ENCODE results near the gene POLR2F. TPM values are rescaled to one million over a fixed set of nuclear protein-coding genes. Genes with fewer than 3 reads are reported as not detected.

POLR2F gene
- total RNA-seq, 1 experiment from 2014 or later, result 138 TPM

GRCh38 chr22:37979782-37980181 is 26.3 kb downstream of the POLR2F start (continued):
- no peak for TF ChIP-seq FOXP1 (CRISPR knock-in tag; IDR thresholded peaks at IDR 0.05; ENCODE audit: borderline replicate concordance)

- TF ChIP-seq MXD4 (CRISPR knock-in tag; IDR thresholded peaks at IDR 0.05; ENCODE audit: borderline replicate concordance) (no peak), HMGXB4 (CRISPR knock-in tag; IDR thresholded peaks at IDR 0.05) (no peak), NFE2L1 (CRISPR knock-in tag; IDR thresholded peaks at IDR 0.05) (no peak), IRF2 (CRISPR knock-in tag; IDR thresholded peaks at IDR 0.05; ENCODE audit: borderline replicate concordance, low read depth) (no peak), EMX1 (CRISPR knock-in tag; IDR thresholded peaks at IDR 0.05) (no peak), JUN (CRISPR knock-in tag; IDR thresholded peaks at IDR 0.05) (no peak), FOXP4 (CRISPR knock-in tag; IDR thresholded peaks at IDR 0.05) (no peak), OVOL2 (CRISPR knock-in tag; IDR thresholded peaks at IDR 0.05; ENCODE audit: borderline replicate concordance) (no peak), FOXK1 (CRISPR knock-in tag; IDR thresholded peaks at IDR 0.05) (no peak), ERG (CRISPR knock-in tag; IDR thresholded peaks at IDR 0.05) (no peak), TEAD1 (CRISPR knock-in tag; IDR thresholded peaks at IDR 0.05) (no peak), ZNF232 (CRISPR knock-in tag; IDR thresholded peaks at IDR 0.05) (no peak)
- TF ChIP-seq, protein P1, sequence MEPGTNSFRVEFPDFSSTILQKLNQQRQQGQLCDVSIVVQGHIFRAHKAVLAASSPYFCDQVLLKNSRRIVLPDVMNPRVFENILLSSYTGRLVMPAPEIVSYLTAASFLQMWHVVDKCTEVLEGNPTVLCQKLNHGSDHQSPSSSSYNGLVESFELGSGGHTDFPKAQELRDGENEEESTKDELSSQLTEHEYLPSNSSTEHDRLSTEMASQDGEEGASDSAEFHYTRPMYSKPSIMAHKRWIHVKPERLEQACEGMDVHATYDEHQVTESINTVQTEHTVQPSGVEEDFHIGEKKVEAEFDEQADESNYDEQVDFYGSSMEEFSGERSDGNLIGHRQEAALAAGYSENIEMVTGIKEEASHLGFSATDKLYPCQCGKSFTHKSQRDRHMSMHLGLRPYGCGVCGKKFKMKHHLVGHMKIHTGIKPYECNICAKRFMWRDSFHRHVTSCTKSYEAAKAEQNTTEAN (CRISPR knock-in tag; IDR thresholded peaks at IDR 0.05), result no peak
- TF ChIP-seq, protein P2, sequence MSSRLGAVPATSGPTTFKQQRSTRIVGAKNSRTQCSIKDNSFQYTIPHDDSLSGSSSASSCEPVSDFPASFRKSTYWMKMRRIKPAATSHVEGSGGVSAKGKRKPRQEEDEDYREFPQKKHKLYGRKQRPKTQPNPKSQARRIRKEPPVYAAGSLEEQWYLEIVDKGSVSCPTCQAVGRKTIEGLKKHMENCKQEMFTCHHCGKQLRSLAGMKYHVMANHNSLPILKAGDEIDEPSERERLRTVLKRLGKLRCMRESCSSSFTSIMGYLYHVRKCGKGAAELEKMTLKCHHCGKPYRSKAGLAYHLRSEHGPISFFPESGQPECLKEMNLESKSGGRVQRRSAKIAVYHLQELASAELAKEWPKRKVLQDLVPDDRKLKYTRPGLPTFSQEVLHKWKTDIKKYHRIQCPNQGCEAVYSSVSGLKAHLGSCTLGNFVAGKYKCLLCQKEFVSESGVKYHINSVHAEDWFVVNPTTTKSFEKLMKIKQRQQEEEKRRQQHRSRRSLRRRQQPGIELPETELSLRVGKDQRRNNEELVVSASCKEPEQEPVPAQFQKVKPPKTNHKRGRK (CRISPR knock-in tag; IDR thresholded peaks at IDR 0.05; ENCODE audit: borderline replicate concordance), result no peak
- TF ChIP-seq, protein P3, sequence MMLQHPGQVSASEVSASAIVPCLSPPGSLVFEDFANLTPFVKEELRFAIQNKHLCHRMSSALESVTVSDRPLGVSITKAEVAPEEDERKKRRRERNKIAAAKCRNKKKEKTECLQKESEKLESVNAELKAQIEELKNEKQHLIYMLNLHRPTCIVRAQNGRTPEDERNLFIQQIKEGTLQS (CRISPR knock-in tag; conservative IDR thresholded peaks at IDR 0.05), result no peak
- TF ChIP-seq, protein P4, sequence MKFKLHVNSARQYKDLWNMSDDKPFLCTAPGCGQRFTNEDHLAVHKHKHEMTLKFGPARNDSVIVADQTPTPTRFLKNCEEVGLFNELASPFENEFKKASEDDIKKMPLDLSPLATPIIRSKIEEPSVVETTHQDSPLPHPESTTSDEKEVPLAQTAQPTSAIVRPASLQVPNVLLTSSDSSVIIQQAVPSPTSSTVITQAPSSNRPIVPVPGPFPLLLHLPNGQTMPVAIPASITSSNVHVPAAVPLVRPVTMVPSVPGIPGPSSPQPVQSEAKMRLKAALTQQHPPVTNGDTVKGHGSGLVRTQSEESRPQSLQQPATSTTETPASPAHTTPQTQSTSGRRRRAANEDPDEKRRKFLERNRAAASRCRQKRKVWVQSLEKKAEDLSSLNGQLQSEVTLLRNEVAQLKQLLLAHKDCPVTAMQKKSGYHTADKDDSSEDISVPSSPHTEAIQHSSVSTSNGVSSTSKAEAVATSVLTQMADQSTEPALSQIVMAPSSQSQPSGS (CRISPR knock-in tag; IDR thresholded peaks at IDR 0.05; ENCODE audit: borderline replicate concordance, low read depth), result no peak
- TF ChIP-seq, protein P5, sequence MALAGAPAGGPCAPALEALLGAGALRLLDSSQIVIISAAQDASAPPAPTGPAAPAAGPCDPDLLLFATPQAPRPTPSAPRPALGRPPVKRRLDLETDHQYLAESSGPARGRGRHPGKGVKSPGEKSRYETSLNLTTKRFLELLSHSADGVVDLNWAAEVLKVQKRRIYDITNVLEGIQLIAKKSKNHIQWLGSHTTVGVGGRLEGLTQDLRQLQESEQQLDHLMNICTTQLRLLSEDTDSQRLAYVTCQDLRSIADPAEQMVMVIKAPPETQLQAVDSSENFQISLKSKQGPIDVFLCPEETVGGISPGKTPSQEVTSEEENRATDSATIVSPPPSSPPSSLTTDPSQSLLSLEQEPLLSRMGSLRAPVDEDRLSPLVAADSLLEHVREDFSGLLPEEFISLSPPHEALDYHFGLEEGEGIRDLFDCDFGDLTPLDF (CRISPR knock-in tag; IDR thresholded peaks at IDR 0.05), result no peak
- ATAC-seq (no peak), DNase-seq (ENCODE audit: low spot score) (no peak)
- H3K4me3 Mint-ChIP-seq, result no peak overlapping the region
- H3K27me3 Mint-ChIP-seq (ENCODE audit: low read depth), result peaks cover 19% of the 10 kb centered on the region
- H3K27ac Mint-ChIP-seq, result no peak overlapping the region
- H3K9me3 Mint-ChIP-seq, result no peaks in the 10 kb centered on the region
- ChIA-PET CTCF (interaction anchor here (1.4 to 2.3 kb wide), 2 partner anchors 8 to 10 kb away, joined by 3 to 25 read pairs; no protein-coding TSS in a partner anchor), POLR2A (no interaction called here)
- peaks cover 22% of the 10 kb centered on the region for H3K4me1 Mint-ChIP-seq
- peaks cover under 1% of the 10 kb centered on the region; the same call in 1 of the 2 replicates for H3K36me3 Mint-ChIP-seq
These were observed 27.9 kb downstream of the POLR2F start for GRCh38 chr22:37981282-37982011.

Measured in WTC11 (cell line).